Astrocyte of the cerebellum (primary cell): Measurements from ENCODE around the gene LYG1.

ENCODE experiments used
- DNase-seq: peaks from one replicate; pipeline ENCODE4 v3.0.0-alpha.2; 2011; ENCODE audit warnings: low read depth
- H3K4me3 ChIP-seq: 2 replicates; pipeline ENCODE4 v1.5.1; 2011; ENCODE audit warnings: mild to moderate bottlenecking, low read depth, low read length, moderate library complexity
- in situ Hi-C: cut with HindIII; loops from 2 replicates; pipeline ENCODE4 v1.10.0; 2017; ENCODE audit warnings: low sequenced_read_pairs
- TF ChIP-seq, protein P1 (sequence below): IDR thresholded peaks from 2 replicates; pipeline ENCODE4 v1.5.1; 2012; ENCODE audit warnings: low read length, low read depth, moderate library complexity, mild to moderate bottlenecking; ENCODE audit errors: missing control alignments

Gene LYG1

DNA sequence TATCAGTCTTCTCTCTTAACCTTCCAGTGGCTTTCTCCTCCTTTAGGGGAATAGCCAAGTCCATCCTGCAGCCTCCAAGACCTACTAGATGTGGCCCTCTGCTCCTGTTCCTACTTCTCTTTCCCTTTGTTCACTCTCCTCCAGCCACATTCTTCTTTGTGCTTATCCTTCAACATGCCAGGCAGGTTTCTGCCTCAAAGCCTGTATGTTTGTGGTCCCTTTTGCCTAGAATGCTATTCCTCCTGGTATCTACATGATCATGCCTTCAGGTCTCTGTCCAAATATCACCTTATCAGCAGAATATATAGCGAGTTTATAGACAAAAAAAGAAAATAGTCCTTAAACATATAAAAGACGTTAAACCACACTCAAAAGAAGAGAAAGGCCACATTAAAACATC lies 51.0 kb downstream of the LYG1 start:
- DNase-seq, result no peak
- in situ Hi-C loops, result no loop called here
- no peak overlapping the region for H3K4me3 ChIP-seq
- TF ChIP-seq, protein P1, sequence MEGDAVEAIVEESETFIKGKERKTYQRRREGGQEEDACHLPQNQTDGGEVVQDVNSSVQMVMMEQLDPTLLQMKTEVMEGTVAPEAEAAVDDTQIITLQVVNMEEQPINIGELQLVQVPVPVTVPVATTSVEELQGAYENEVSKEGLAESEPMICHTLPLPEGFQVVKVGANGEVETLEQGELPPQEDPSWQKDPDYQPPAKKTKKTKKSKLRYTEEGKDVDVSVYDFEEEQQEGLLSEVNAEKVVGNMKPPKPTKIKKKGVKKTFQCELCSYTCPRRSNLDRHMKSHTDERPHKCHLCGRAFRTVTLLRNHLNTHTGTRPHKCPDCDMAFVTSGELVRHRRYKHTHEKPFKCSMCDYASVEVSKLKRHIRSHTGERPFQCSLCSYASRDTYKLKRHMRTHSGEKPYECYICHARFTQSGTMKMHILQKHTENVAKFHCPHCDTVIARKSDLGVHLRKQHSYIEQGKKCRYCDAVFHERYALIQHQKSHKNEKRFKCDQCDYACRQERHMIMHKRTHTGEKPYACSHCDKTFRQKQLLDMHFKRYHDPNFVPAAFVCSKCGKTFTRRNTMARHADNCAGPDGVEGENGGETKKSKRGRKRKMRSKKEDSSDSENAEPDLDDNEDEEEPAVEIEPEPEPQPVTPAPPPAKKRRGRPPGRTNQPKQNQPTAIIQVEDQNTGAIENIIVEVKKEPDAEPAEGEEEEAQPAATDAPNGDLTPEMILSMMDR, result no peak

DNA sequence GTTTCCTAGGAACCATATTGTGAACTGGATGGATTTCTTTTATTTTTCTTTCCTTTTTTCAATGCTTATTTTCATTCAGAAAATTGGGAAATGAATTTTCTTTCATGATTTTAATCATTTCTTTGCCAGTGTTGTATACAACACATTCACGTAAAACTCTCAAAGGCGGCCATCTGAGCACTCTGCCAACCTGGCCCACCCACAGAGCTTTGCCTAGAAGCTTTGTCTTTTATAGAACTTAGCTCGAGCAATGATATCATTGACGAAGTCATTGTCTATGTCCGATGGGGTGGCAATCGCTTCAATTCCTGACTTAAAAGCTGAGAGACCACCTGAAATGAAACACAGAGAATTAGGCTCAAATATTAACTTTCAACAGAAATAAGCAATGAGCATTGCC lies 58.8 kb downstream of the LYG1 start:
- DNase-seq, result no peak
- no peak overlapping the region for H3K4me3 ChIP-seq
- TF ChIP-seq, protein P1, result no peak
- in situ Hi-C loops, result no loop called here

DNA sequence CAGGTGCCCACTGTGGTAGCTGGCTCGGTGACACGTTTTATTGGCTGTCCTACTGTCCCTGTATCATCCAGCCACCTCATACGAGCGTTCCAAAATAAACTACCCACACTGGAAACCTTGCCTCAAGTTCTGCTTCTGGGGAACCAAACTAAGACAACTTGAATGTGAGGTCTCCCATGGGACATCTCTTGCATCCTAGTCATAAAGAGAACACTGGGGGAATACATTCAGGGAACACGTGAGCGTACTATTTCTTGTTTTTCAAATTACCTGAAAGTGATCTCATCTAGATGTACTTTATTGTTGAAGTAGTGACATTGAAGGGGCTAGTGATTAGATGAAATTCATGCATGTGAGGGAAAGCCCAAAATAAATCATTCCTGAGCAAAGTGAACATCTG lies 60.6 kb downstream of the LYG1 start:
- in situ Hi-C loops, result no loop called here
- TF ChIP-seq, protein P1, result no peak
- H3K4me3 ChIP-seq, result no peak overlapping the region
- DNase-seq, result no peak

DNA sequence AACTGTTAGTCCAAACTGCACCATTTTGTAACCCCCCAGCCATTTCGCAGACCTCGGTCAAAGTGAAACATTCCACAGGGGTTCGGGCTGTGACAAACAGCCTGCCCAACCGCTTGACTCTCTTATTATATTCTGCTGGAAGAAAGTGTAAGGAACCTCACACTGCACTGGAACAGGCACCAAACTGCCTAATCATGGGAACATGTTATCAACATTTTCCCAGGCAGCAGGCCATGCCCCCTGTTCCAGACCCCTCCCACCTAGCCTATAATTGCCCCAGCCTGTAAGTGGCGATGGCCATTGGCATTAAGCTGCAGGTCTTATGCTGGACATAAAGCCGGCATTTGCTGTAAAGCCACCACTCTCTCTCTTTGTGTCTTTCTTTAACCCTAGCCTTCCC lies 62.4 kb downstream of the LYG1 start:
- TF ChIP-seq, protein P1, result no peak
- no peak overlapping the region for H3K4me3 ChIP-seq
- in situ Hi-C loops, result no loop called here
- no peak for DNase-seq
